Panc1 (cell line): ENCODE measurements around the gene PRDX3. TPM values are rescaled to one million over a fixed set of nuclear protein-coding genes. Genes with fewer than 3 reads are reported as not detected.

Source experiments
- ATAC-seq: fragments of 200-7000 bp; cut with Tn5 transposase; 2 replicates; pipeline ENCODE4 v1.9.1; 2020; ENCODE audit warnings: mild to moderate bottlenecking, moderate library complexity
- BruUV-seq: library from RNA; stranded (reverse); fragments of 400-500 nt; replicated peaks from 2 replicates; lab custom pipeline; 2021; lab: Mats Ljungman, UMichigan
- CTCF ChIA-PET: fragments of 300-600 bp; sonication (Branson Sonifier 250); formaldehyde crosslinking; loops from one replicate; lab custom pipeline; 2022; ENCODE audit warnings: antibody characterized with exemption; lab: Charles Lee
- POLR2A ChIA-PET: fragments of 300-600 bp; sonication (Branson Sonifier 250); formaldehyde crosslinking; loops from one replicate; lab custom pipeline; 2022; ENCODE audit warnings: antibody characterized with exemption; lab: Charles Lee
- DNase-seq: peaks from one replicate; pipeline ENCODE4 v3.0.0-alpha.2; 2010; ENCODE audit warnings: low read depth, low spot score
- H3K27ac ChIP-seq: 2 replicates; pipeline ENCODE4 v1.5.1; 2011; ENCODE audit warnings: mild to moderate bottlenecking, low read length, inconsistent platforms
- H3K27me3 ChIP-seq: fragments of 200-500 bp; sonication (Bioruptor generic); 2 replicates; pipeline ENCODE4 v1.6.0; 2014; ENCODE audit warnings: low read length, inconsistent platforms; ENCODE audit not compliant: control insufficient read depth, insufficient read depth
- H3K36me3 ChIP-seq: fragments of 200-500 bp; sonication (Bioruptor generic); 2 replicates; pipeline ENCODE4 v1.5.1; 2014; ENCODE audit warnings: inconsistent platforms, mild to moderate bottlenecking, low read length, moderate library complexity; ENCODE audit not compliant: control insufficient read depth, insufficient read depth
- H3K4me1 ChIP-seq: 2 replicates; pipeline ENCODE4 v1.5.1; 2011; ENCODE audit warnings: inconsistent platforms, mild to moderate bottlenecking, low read length, moderate library complexity; ENCODE audit not compliant: control insufficient read depth, insufficient read depth
- H3K4me3 ChIP-seq, 2 experiments: 2 replicates each; pipeline ENCODE4 v1.5.1; 2011 to 2012; ENCODE audit warnings: low read depth in 2 of 2, low read length in 2 of 2, mild to moderate bottlenecking in 2 of 2, inconsistent platforms in 1 of 2, moderate library complexity in 1 of 2
- H3K9me3 ChIP-seq: fragments of 200-500 bp; sonication (Bioruptor generic); 2 replicates; pipeline ENCODE4 v1.5.1; 2014; ENCODE audit warnings: low read depth, mild to moderate bottlenecking, inconsistent platforms, low read length, moderate library complexity; ENCODE audit not compliant: control insufficient read depth, insufficient read depth
- CTCF ChIP-seq: fragments of 450-650 bp; IDR thresholded peaks from 2 replicates; pipeline ENCODE4 v1.5.1; 2017; ENCODE audit warnings: mild to moderate bottlenecking
- POLR2AphosphoS5 ChIP-seq: IDR thresholded peaks from 2 replicates; pipeline ENCODE4 v1.6.1; 2012; ENCODE audit warnings: mild to moderate bottlenecking, low read depth, low read length, moderate library complexity
- SIN3A ChIP-seq: IDR thresholded peaks from 2 replicates; pipeline ENCODE4 v1.6.1; 2012; ENCODE audit warnings: low read depth, mild to moderate bottlenecking, low read length, moderate library complexity, borderline replicate concordance; ENCODE audit not compliant: insufficient read depth
- TCF7L2 ChIP-seq: IDR thresholded peaks from 2 replicates; pipeline ENCODE4 v1.6.1; 2011; ENCODE audit warnings: mild to moderate bottlenecking, low read depth, low read length, inconsistent platforms
- in situ Hi-C: cut with HindIII; loops from 2 replicates; pipeline ENCODE4 v1.10.0; 2016; ENCODE audit warnings: low sequenced_read_pairs, low pct_unique_long_range_greater_than_20kb
- intact Hi-C: fragments of 100-400 bp; cut with micrococcal nuclease; formaldehyde crosslinking; loops from one replicate; pipeline ENCODE4 v1.10.0; 2022; ENCODE audit not compliant: unreplicated experiment
- total RNA-seq: library from RNA; stranded (reverse); gene quantifications from one replicate; pipeline ENCODE4 v1.2.1, GENCODE V29; 2021; ENCODE audit not compliant: unreplicated experiment
- TF ChIP-seq, protein P1 (sequence below), 2 experiments: IDR thresholded peaks; 2 replicates each; pipeline ENCODE4 v1.6.1; 2011 to 2012; ENCODE audit warnings: low read depth in 2 of 2, control low read depth in 1 of 2, low read length in 1 of 2, mild to moderate bottlenecking in 1 of 2, moderate library complexity in 1 of 2; ENCODE audit not compliant: insufficient read depth in 1 of 2

The PRDX3 gene
- total RNA-seq, 1 experiment from 2014 or later: 235 TPM

- no TSS peak for BruUV-seq
- Histone ChIP-seq H3K9me3 (no peaks in the 10 kb centered on the region), H3K36me3 (peaks cover 11% of the 10 kb centered on the region), H3K27ac (no peak overlapping the region), H3K27me3 (no peaks in the 10 kb centered on the region), H3K4me1 (peaks cover 21% of the 10 kb centered on the region), H3K4me3 (no peak overlapping the region)
- TF ChIP-seq CTCF (no peak), SIN3A (no peak), POLR2AphosphoS5 (no peak), TCF7L2 (no peak)
- no peak for ATAC-seq
- in situ Hi-C loops: no loop called here
- no peak for DNase-seq
- ChIA-PET POLR2A (interaction anchor here (0.6 kb wide), 1 partner anchor 54 kb away, joined by 5 read pairs; no protein-coding TSS in a partner anchor), CTCF (no interaction called here)
- intact Hi-C loops: no loop called here
Observed at GRCh38 chr10:119161680-119162451, 16.7 kb downstream of the PRDX3 start.

DNA sequence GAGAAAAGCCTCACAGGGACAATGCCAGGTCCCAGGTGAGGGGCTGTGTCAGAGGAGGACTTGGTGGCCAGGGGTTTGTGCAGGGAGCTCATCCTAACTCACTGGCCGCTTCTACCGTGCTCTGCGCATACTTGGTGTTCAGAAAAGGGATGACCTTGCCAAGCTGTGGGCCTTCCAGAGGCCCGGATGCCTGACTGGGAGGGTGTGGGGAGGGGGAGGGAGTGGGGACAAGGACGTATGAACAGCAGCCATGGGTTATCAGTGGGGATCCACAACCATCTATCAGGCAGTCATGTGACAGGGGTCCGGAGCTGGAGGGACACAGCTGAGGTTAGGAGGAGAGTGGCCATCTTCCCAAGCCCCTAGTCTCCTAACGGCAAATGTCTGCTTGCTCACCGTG lies 19.3 kb downstream of the PRDX3 start:
- Histone ChIP-seq H3K9me3 (no peaks in the 10 kb centered on the region), H3K27me3 (no peaks in the 10 kb centered on the region), H3K27ac (no peak overlapping the region), H3K4me3 (no peak overlapping the region), H3K4me1 (peaks cover 4% of the 10 kb centered on the region), H3K36me3 (peaks cover 20% of the 10 kb centered on the region)
- TF ChIP-seq CTCF (no peak), POLR2AphosphoS5 (no peak), TCF7L2 (no peak), SIN3A (no peak)
- TF ChIP-seq, protein P1, sequence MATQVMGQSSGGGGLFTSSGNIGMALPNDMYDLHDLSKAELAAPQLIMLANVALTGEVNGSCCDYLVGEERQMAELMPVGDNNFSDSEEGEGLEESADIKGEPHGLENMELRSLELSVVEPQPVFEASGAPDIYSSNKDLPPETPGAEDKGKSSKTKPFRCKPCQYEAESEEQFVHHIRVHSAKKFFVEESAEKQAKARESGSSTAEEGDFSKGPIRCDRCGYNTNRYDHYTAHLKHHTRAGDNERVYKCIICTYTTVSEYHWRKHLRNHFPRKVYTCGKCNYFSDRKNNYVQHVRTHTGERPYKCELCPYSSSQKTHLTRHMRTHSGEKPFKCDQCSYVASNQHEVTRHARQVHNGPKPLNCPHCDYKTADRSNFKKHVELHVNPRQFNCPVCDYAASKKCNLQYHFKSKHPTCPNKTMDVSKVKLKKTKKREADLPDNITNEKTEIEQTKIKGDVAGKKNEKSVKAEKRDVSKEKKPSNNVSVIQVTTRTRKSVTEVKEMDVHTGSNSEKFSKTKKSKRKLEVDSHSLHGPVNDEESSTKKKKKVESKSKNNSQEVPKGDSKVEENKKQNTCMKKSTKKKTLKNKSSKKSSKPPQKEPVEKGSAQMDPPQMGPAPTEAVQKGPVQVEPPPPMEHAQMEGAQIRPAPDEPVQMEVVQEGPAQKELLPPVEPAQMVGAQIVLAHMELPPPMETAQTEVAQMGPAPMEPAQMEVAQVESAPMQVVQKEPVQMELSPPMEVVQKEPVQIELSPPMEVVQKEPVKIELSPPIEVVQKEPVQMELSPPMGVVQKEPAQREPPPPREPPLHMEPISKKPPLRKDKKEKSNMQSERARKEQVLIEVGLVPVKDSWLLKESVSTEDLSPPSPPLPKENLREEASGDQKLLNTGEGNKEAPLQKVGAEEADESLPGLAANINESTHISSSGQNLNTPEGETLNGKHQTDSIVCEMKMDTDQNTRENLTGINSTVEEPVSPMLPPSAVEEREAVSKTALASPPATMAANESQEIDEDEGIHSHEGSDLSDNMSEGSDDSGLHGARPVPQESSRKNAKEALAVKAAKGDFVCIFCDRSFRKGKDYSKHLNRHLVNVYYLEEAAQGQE (IDR thresholded peaks at IDR 0.05; ENCODE audit: insufficient read depth in 1 of 2, low read depth in 2 of 2, low read length in 1 of 2): no peak
- CTCF ChIA-PET: no interaction called here
- intact Hi-C loops: no loop called here
- BruUV-seq: no TSS peak
- no peak for DNase-seq
- in situ Hi-C loops: no loop called here
- POLR2A ChIA-PET: no interaction called here
- ATAC-seq: no peak; the same call in 1 of the 2 replicates
